Gastroesophageal sphincter (tissue), 3 donors: ENCODE results near the gene KHDRBS1.

Experiments
- CTCF ChIP-seq, 4 experiments: fragments of 200-600 bp in 2 of 4; fragments of 450-650 bp in 2 of 4; sonication (generic) in 1 of 4; IDR thresholded peaks; one replicate each; pipeline ENCODE4 v1.5.1; 2017 to 2019; ENCODE audit warnings: antibody characterized with exemption in 4 of 4, mild to moderate bottlenecking in 2 of 4, moderate library complexity in 2 of 4
- EP300 ChIP-seq: sonication (generic); formaldehyde crosslinking; IDR thresholded peaks from one replicate; pipeline ENCODE4 v1.6.1; 2017; ENCODE audit warnings: antibody characterized with exemption, mild to moderate bottlenecking
- POLR2A ChIP-seq, 2 donors: fragments of 450-650 bp; IDR thresholded peaks; one replicate each; pipeline ENCODE4 v1.6.1; 2017; ENCODE audit warnings: antibody characterized with exemption in 2 of 2, mild to moderate bottlenecking in 2 of 2, moderate library complexity in 1 of 2
- POLR2AphosphoS5 ChIP-seq: sonication (generic); formaldehyde crosslinking; IDR thresholded peaks from one replicate; pipeline ENCODE4 v1.6.1; 2017; ENCODE audit warnings: antibody characterized with exemption

DNA sequence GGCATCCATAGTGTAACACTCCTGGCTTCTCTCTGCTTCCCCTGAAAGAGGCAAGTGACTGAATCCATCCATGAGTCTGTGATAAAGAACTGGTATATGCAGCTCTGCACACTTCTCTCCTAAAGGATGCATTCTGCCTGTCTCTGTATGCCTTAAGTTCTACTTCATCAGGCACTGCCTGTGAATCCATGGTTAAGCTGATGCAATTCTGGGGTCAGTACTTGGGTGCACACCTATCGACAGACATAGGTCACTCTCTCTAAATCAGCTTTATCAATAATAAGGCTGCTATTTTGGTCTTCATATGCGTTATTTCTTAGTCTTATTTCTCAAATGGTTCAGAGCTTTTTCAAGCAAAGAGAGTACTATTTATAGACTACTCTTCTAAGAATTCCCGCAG, 42.8 kb upstream of the KHDRBS1 start:
- no peak for TF ChIP-seq CTCF (IDR thresholded peaks at IDR 0.05)
- TF ChIP-seq POLR2A (IDR thresholded peaks at IDR 0.05): no peak
- no peak for TF ChIP-seq POLR2AphosphoS5
- no peak for TF ChIP-seq EP300
